Upper lobe of left lung (tissue), 6 donors: ENCODE measurements around the gene RFTN1. TPM values are rescaled to one million over a fixed set of nuclear protein-coding genes. Genes with fewer than 3 reads are reported as not detected.

Source experiments
- ATAC-seq, 2 donors: fragments of 200-7000 bp; cut with Tn5 transposase; one replicate each; pipeline ENCODE4 v1.9.1; 2022; ENCODE audit warnings: mild to moderate bottlenecking in 2 of 2, moderate library complexity in 2 of 2; ENCODE audit not compliant: low FRiP score in 2 of 2
- DNase-seq, 2 donors: peaks; one replicate each; pipeline ENCODE4 v3.0.0-alpha.2; 2019 to 2020
- H3K27ac ChIP-seq, 4 donors: fragments of 200-600 bp; sonication (generic); one replicate each; pipeline ENCODE4 v1.5.1; 2016 to 2019
- H3K27me3 ChIP-seq, 4 donors: fragments of 200-600 bp; sonication (generic); one replicate each; pipeline ENCODE4 v1.5.1; 2017 to 2019
- H3K36me3 ChIP-seq, 4 donors: fragments of 200-600 bp; sonication (generic); one replicate each; pipeline ENCODE4 v1.5.1; 2016 to 2019
- H3K4me1 ChIP-seq, 4 donors: fragments of 200-600 bp; sonication (generic); one replicate each; pipeline ENCODE4 v1.5.1; 2018 to 2019
- H3K4me3 ChIP-seq, 4 donors: fragments of 200-600 bp; sonication (generic); one replicate each; pipeline ENCODE4 v1.5.1; 2017 to 2019; ENCODE audit warnings: mild to moderate bottlenecking in 2 of 4, moderate library complexity in 1 of 4
- H3K9me3 ChIP-seq, 4 donors: fragments of 200-600 bp; sonication (generic); one replicate each; pipeline ENCODE4 v1.5.1; 2018 to 2019
- EP300 ChIP-seq, 4 donors: sonication (generic); formaldehyde crosslinking; IDR thresholded peaks; one replicate each; pipeline ENCODE4 v1.5.1; 2017; ENCODE audit warnings: antibody characterized with exemption in 4 of 4, control low read depth in 2 of 4
- POLR2A ChIP-seq, 4 donors: fragments of 450-650 bp; IDR thresholded peaks; one replicate each; pipeline ENCODE4 v1.5.1; 2016 to 2017; ENCODE audit warnings: antibody characterized with exemption in 4 of 4, mild to moderate bottlenecking in 2 of 4
- POLR2AphosphoS5 ChIP-seq, 2 donors: sonication (generic); formaldehyde crosslinking; IDR thresholded peaks; one replicate each; pipeline ENCODE4 v1.5.1; 2017; ENCODE audit warnings: antibody characterized with exemption in 2 of 2
- WGBS, 2 donors: methylation state at CpG; one replicate each; pipeline ENCODE4 v1.1.5; 2017 to 2018; 5-methylcytosine and 5-hydroxymethylcytosine counted together
- total RNA-seq, 6 donors: library from RNA; depleted of rRNA in 4 of 6; stranded (reverse); fragments of >200 nt in 4 of 6; gene quantifications; one replicate each; pipeline versions ENCODE4 v1.1.0 to v1.2.1, GENCODE V29; 2016 to 2021
- TF ChIP-seq, protein P1 (sequence below), 6 experiments: fragments of 450-650 bp in 4 of 6; fragments of 200-600 bp in 2 of 6; sonication (generic) in 2 of 6; IDR thresholded peaks; one replicate each; pipeline ENCODE4 v1.5.1; 2016 to 2019; ENCODE audit warnings: antibody characterized with exemption in 6 of 6
- donor health status: DM: no; HTN: no; CAD: no; lungs with moderate emphysema.
- donor health status: DM: no; HTN: yes; CAD: no; lungs with severe emphysema.

The RFTN1 gene
- total RNA-seq, 6 donors from 2014 or later, result 62.1 to 121 (median 76.1) TPM

DNA sequence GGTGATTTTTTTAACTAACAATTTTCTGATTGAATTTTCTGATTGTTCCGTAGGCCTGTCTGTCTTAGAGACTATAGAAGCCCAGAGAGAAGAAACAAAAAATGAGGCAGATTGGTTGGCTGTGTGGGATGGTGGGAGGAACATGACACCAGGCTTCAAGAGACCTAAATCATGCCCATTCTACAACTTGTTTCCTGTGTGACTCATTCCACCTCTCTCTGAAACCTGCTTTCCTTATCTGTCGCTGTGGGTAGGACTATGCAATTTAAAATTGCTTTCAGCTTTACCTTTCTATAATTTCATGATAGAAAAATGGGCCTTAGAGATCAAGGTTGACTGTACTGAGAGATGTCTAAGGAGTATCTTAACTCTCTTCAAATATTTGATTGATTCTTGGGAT, 203.9 kb downstream of the RFTN1 start:
- no peak overlapping the region for H3K27ac ChIP-seq
- no peak overlapping the region for H3K4me3 ChIP-seq
- TF ChIP-seq, protein P1, sequence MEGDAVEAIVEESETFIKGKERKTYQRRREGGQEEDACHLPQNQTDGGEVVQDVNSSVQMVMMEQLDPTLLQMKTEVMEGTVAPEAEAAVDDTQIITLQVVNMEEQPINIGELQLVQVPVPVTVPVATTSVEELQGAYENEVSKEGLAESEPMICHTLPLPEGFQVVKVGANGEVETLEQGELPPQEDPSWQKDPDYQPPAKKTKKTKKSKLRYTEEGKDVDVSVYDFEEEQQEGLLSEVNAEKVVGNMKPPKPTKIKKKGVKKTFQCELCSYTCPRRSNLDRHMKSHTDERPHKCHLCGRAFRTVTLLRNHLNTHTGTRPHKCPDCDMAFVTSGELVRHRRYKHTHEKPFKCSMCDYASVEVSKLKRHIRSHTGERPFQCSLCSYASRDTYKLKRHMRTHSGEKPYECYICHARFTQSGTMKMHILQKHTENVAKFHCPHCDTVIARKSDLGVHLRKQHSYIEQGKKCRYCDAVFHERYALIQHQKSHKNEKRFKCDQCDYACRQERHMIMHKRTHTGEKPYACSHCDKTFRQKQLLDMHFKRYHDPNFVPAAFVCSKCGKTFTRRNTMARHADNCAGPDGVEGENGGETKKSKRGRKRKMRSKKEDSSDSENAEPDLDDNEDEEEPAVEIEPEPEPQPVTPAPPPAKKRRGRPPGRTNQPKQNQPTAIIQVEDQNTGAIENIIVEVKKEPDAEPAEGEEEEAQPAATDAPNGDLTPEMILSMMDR (IDR thresholded peaks at IDR 0.05), result no peak
- no peak for TF ChIP-seq POLR2AphosphoS5 (IDR thresholded peaks at IDR 0.05)
- no peak for TF ChIP-seq POLR2A (IDR thresholded peaks at IDR 0.05)
- no peak for TF ChIP-seq EP300 (IDR thresholded peaks at IDR 0.05)
- 64 to 69% methylated on average over 1 to 2 of the region's 2 CpGs for WGBS, 2 donors
- H3K9me3 ChIP-seq, result no peaks in the 10 kb centered on the region
- no peaks in the 10 kb centered on the region for H3K27me3 ChIP-seq
- no peak for DNase-seq
- no peak for ATAC-seq
- peaks cover 0 to 26% (median 0%) of the 10 kb centered on the region in 4 donors for H3K36me3 ChIP-seq
- peaks cover 0 to 13% (median 2%) of the 10 kb centered on the region in 4 donors for H3K4me1 ChIP-seq

DNA sequence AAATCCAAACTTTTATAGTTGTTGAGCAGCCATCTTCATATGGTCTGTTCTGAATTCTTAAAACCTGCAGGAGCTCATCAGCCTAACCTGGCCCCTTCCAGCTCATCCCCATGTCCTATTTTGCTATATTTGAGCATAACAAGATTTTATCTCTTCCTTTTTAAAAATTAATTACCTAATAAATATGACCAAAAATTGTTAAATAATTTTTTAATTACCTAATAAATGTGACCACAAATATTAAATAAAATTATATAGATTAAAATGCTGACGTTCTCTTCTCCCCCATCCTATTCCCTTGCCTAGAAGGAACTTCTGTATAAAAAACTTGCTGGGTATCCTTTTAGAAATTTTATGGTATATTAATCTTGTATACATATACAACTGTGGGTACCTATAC, 204.8 kb downstream of the RFTN1 start:
- TF ChIP-seq EP300 (IDR thresholded peaks at IDR 0.05) (no peak), POLR2A (IDR thresholded peaks at IDR 0.05) (no peak), POLR2AphosphoS5 (IDR thresholded peaks at IDR 0.05) (no peak)
- TF ChIP-seq, protein P1 (IDR thresholded peaks at IDR 0.05), result no peak
- ATAC-seq (no peak), DNase-seq (no peak)
- Histone ChIP-seq H3K36me3 (peaks cover 0 to 18% (median 0%) of the 10 kb centered on the region in 4 donors), H3K4me3 (no peak overlapping the region), H3K9me3 (no peaks in the 10 kb centered on the region), H3K27me3 (no peaks in the 10 kb centered on the region), H3K27ac (no peak overlapping the region), H3K4me1 (peaks cover 0 to 13% (median 5%) of the 10 kb centered on the region in 4 donors)
- 91 to 100% methylated on average over 1 of the region's 1 CpG for WGBS, 2 donors

DNA sequence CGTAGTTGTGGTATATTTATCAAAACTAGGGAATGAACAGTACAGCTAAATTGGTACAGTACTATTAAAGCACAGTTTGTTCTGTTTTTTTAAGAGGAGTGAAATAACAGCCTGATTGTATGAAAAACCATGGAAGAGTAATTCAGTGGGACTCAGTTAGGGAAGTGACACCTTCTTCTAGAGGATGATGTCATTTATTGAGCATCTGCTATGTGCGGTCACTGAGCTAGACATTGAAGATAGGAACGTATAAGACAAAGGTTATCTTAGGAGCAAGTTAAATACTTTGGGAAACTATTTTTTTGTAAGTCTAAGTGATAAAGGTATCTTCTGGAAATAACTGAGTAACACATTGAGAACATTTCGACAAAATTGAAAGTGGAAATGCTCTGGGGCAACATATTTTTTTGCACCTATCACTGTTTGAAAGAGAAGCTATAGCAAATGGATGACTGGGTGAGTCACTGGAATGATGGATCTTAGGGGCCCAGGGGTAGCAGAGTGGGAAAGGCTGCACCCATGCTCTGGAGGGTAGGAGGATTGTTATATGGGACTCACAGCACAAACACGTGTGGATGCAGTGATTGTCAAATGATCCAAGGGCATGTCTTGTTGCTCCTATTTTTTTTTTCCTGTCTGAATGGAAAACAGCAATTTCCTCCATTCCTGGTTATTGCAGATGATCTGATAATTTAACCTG, 205.5 kb downstream of the RFTN1 start:
- H3K9me3 ChIP-seq, result no peaks in the 10 kb centered on the region
- H3K27ac ChIP-seq, result no peak overlapping the region
- peaks cover 0 to 13% (median 5%) of the 10 kb centered on the region in 4 donors for H3K4me1 ChIP-seq
- peaks cover 0 to 11% (median 0%) of the 10 kb centered on the region in 4 donors for H3K36me3 ChIP-seq
- ATAC-seq, result no peak
- no peak for TF ChIP-seq POLR2AphosphoS5 (IDR thresholded peaks at IDR 0.05)
- TF ChIP-seq, protein P1 (IDR thresholded peaks at IDR 0.05), result no peak
- no peak overlapping the region for H3K4me3 ChIP-seq
- H3K27me3 ChIP-seq, result no peaks in the 10 kb centered on the region
- DNase-seq, result no peak
- 86 to 89% methylated on average over 5 of the region's 5 CpGs for WGBS, 2 donors

DNA sequence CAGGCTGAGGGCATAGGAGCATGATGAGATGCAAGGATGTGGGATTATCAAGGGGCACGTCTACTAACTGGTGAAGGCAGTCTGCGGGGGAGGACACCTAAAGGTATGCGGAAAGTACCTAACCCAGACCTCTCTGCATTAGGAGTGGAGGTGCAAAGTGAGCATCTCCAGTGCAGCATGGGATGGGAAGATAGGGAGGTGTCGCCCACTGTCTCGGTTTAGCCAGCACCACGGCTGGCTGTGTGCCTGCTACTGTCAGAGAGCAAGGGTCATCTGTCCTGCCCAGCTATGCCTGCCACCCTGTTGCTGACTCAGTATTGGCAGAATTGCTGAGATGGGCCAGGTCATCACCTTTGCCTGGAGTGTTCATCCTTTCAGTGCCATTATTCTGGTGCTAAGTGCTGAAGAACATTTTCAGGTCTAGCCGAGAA, 208.4 kb downstream of the RFTN1 start:
- WGBS, 2 donors, result 79 to 97% methylated on average over 7 of the region's 7 CpGs
- ATAC-seq (no peak), DNase-seq (no peak)
- no peaks in the 10 kb centered on the region for H3K27me3 ChIP-seq
- no peaks in the 10 kb centered on the region for H3K9me3 ChIP-seq
- TF ChIP-seq POLR2AphosphoS5 (IDR thresholded peaks at IDR 0.05), result no peak
- no peak overlapping the region for H3K4me3 ChIP-seq
- H3K36me3 ChIP-seq, result peaks cover 0 to 4% (median 0%) of the 10 kb centered on the region in 4 donors
- peak overlapping the region in 1 of 4 donors; percentile 4 for H3K27ac ChIP-seq
- H3K4me1 ChIP-seq, result peaks cover 0 to 30% (median 17%) of the 10 kb centered on the region in 4 donors

DNA sequence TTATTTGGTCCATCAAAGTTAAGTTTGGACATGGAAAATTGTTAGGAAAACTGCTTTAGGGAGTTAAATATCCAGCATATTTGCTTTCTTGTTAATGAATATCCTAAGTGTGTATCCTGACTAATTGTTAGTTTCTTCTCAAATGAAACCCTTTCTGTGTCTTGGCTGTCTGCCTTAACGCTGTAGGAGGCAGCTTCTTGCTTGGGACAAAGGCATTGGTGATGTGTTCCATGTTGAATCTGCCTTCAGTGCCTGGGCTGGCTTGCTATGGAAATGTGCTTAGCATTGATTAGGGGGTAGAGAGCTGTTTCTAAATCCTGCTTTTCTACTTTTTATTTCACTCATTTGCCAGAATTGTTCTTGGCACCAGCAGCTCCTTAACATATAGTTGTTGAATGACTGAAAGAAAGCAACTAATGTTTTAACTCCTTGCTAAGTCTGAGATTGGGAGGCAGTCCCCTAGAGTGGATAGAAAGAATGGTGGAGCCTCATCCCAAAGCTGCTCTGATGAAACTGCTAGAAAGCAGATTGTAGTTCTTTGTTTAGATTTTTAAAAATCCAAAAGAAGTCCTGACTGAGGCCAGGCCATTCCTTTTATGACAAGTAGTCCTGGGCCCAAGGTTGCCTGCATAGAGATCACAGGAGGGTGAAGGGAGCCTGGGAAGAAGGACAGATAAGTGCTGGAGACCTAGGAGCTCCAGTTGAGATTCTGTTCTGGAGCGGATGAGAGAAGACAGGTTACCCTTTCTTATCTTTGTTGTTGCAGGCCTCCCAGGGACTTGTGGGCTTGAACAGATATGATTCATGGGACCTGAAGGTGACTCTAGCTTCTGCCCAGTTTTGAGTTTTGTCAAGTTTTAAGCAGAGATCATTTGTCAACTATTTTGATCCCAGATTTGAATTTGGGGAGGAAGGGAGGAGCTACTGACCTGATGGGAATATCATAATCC, 209.2 kb downstream of the RFTN1 start:
- ATAC-seq (no peak), DNase-seq (no peak)
- Histone ChIP-seq H3K27ac (peak overlapping the region in 1 of 4 donors; percentile 4), H3K4me1 (peaks cover 0 to 30% (median 17%) of the 10 kb centered on the region in 4 donors), H3K27me3 (no peaks in the 10 kb centered on the region), H3K4me3 (no peak overlapping the region), H3K9me3 (no peaks in the 10 kb centered on the region), H3K36me3 (peaks cover 0 to 3% (median 0%) of the 10 kb centered on the region in 4 donors)
- 81 to 83% methylated on average over 2 of the region's 2 CpGs for WGBS, 2 donors
- TF ChIP-seq, protein P1 (IDR thresholded peaks at IDR 0.05), result no peak
- TF ChIP-seq EP300 (IDR thresholded peaks at IDR 0.05) (no peak), POLR2AphosphoS5 (IDR thresholded peaks at IDR 0.05) (no peak), POLR2A (IDR thresholded peaks at IDR 0.05) (no peak)
